Measurements from ENCODE around the gene UPB1.

- TF ChIP-seq CTCF (IDR thresholded peaks at IDR 0.05) (no peak), POLR2A (IDR thresholded peaks at IDR 0.05) (no peak)
Measured at GRCh38 chr22:24516301-24516737, 21.2 kb downstream of the UPB1 start.
